ENCODE results near the gene ARL4D.
"Not testable (repeated sequence)": the region's sequence is repeated elsewhere in the genome, so short reads cannot be mapped to it uniquely, and the experiment has no call there.

ARL4D gene

GRCh38 chr17:43389046-43389947 lies 9.5 kb upstream of the ARL4D start:
- Histone ChIP-seq H3F3A (ENCODE audit: insufficient read depth, low read length) (no peaks in the 10 kb centered on the region), H3K36me3 (replicated peaks; ENCODE audit: insufficient read depth, low read length) (no peaks in the 10 kb centered on the region), H3K27ac (ENCODE audit: low read length) (no peak overlapping the region), H4K20me1 (ENCODE audit: insufficient read depth, low read length) (no peaks in the 10 kb centered on the region), H2AFZ (ENCODE audit: low read length) (peak overlapping the region; percentile 69), H3K9me2 (replicated peaks; ENCODE audit: insufficient read depth, low read length) (no peaks in the 10 kb centered on the region), H3K4me2 (ENCODE audit: low read depth, low read length) (peak overlapping the region; percentile 75), H3K9me3 (replicated peaks; ENCODE audit: insufficient read depth, low read length) (no peaks in the 10 kb centered on the region), H3K4me1 (ENCODE audit: low read length) (no peaks in the 10 kb centered on the region), H3K4me3 (ENCODE audit: low read length) (peak overlapping the region; percentile 52), H3K9ac (ENCODE audit: low read length) (no peak overlapping the region; the same call in 1 of the 2 replicates), H3K79me2 (ENCODE audit: low read length) (no peaks in the 10 kb centered on the region), H3K27me3 (replicated peaks; ENCODE audit: insufficient read depth, low read length) (peaks cover 35% of the 10 kb centered on the region)
- TF ChIP-seq EZH2phosphoT487 (IDR thresholded peaks at IDR 0.05; ENCODE audit: low read length), result no peak
- TF ChIP-seq CTCF (IDR thresholded peaks at IDR 0.05; ENCODE audit: low read length), result peak; percentile 73
- peak; percentile 67 for DNase-seq

- no peak overlapping the region for H3K9ac ChIP-seq (ENCODE audit: low read length)
- no peaks in the 10 kb centered on the region for H4K20me1 ChIP-seq (ENCODE audit: insufficient read depth, low read length)
- no peaks in the 10 kb centered on the region for H3K9me2 ChIP-seq (replicated peaks; ENCODE audit: insufficient read depth, low read length)
- peaks cover 24% of the 10 kb centered on the region for H3K27me3 ChIP-seq (replicated peaks; ENCODE audit: insufficient read depth, low read length)
- DNase-seq, result no peak
- no peak for TF ChIP-seq EZH2phosphoT487 (IDR thresholded peaks at IDR 0.05; ENCODE audit: low read length)
- TF ChIP-seq CTCF (IDR thresholded peaks at IDR 0.05; ENCODE audit: low read length), result no peak
- TF ChIP-seq EZH2 (optimal IDR thresholded peaks at IDR 0.05; ENCODE audit: low read depth, low read length), result no peak
- no peaks in the 10 kb centered on the region for H3K9me3 ChIP-seq (replicated peaks; ENCODE audit: insufficient read depth, low read length)
- H3K4me2 ChIP-seq (ENCODE audit: low read depth, low read length), result no peak overlapping the region
- H3K27ac ChIP-seq (ENCODE audit: low read length), result no peak overlapping the region
- no peaks in the 10 kb centered on the region for H3K79me2 ChIP-seq (ENCODE audit: low read length)
- no peak overlapping the region for H2AFZ ChIP-seq (ENCODE audit: low read length)
- H3K36me3 ChIP-seq (replicated peaks; ENCODE audit: insufficient read depth, low read length), result no peaks in the 10 kb centered on the region
- no peaks in the 10 kb centered on the region for H3F3A ChIP-seq (ENCODE audit: insufficient read depth, low read length)
- H3K4me3 ChIP-seq (ENCODE audit: low read length), result no peak overlapping the region
- H3K4me1 ChIP-seq (ENCODE audit: low read length), result no peaks in the 10 kb centered on the region
Observed at GRCh38 chr17:43392397-43392796, 6.4 kb upstream of the ARL4D start.

GRCh38 chr17:43393944-43394482 lies 4.8 kb upstream of the ARL4D start:
- TF ChIP-seq CTCF (IDR thresholded peaks at IDR 0.05; ENCODE audit: low read length) (peak; percentile 88), EZH2 (optimal IDR thresholded peaks at IDR 0.05; ENCODE audit: low read depth, low read length) (no peak)
- Histone ChIP-seq H3K9me3 (replicated peaks; ENCODE audit: insufficient read depth, low read length) (no peaks in the 10 kb centered on the region), H2AFZ (ENCODE audit: low read length) (no peak overlapping the region), H3K4me3 (ENCODE audit: low read length) (no peak overlapping the region), H3K36me3 (replicated peaks; ENCODE audit: insufficient read depth, low read length) (no peaks in the 10 kb centered on the region), H3K9me2 (replicated peaks; ENCODE audit: insufficient read depth, low read length) (no peaks in the 10 kb centered on the region), H3F3A (ENCODE audit: insufficient read depth, low read length) (no peaks in the 10 kb centered on the region), H3K27ac (ENCODE audit: low read length) (no peak overlapping the region), H3K4me1 (ENCODE audit: low read length) (no peaks in the 10 kb centered on the region), H3K4me2 (ENCODE audit: low read depth, low read length) (0 out of 2 replicates have a peak overlapping the region, but pooled peaks have one; percentile 7), H3K27me3 (replicated peaks; ENCODE audit: insufficient read depth, low read length) (peaks cover 35% of the 10 kb centered on the region), H3K79me2 (ENCODE audit: low read length) (no peaks in the 10 kb centered on the region), H3K9ac (ENCODE audit: low read length) (no peak overlapping the region), H4K20me1 (ENCODE audit: insufficient read depth, low read length) (no peaks in the 10 kb centered on the region)
- peak; percentile 76 for DNase-seq

GRCh38 chr17:43394696-43395095 lies 4.1 kb upstream of the ARL4D start:
- H3F3A ChIP-seq (ENCODE audit: insufficient read depth, low read length); H3K9me2 ChIP-seq (replicated peaks; ENCODE audit: insufficient read depth, low read length); H3K79me2 ChIP-seq (ENCODE audit: low read length); H3K27ac ChIP-seq (ENCODE audit: low read length); H3K9ac ChIP-seq (ENCODE audit: low read length); H3K9me3 ChIP-seq (replicated peaks; ENCODE audit: insufficient read depth, low read length); H3K36me3 ChIP-seq (replicated peaks; ENCODE audit: insufficient read depth, low read length); H3K4me1 ChIP-seq (ENCODE audit: low read length); H2AFZ ChIP-seq (ENCODE audit: low read length); H3K4me3 ChIP-seq (ENCODE audit: low read length); H4K20me1 ChIP-seq (ENCODE audit: insufficient read depth, low read length); H3K4me2 ChIP-seq (ENCODE audit: low read depth, low read length); DNase-seq: not testable (repeated sequence)
- H3K27me3 ChIP-seq (replicated peaks; ENCODE audit: insufficient read depth, low read length), result peaks cover 35% of the 10 kb centered on the region

Measured in MM.1S (cell line).